ENCODE measurements around the gene CACNA1I.

DNA sequence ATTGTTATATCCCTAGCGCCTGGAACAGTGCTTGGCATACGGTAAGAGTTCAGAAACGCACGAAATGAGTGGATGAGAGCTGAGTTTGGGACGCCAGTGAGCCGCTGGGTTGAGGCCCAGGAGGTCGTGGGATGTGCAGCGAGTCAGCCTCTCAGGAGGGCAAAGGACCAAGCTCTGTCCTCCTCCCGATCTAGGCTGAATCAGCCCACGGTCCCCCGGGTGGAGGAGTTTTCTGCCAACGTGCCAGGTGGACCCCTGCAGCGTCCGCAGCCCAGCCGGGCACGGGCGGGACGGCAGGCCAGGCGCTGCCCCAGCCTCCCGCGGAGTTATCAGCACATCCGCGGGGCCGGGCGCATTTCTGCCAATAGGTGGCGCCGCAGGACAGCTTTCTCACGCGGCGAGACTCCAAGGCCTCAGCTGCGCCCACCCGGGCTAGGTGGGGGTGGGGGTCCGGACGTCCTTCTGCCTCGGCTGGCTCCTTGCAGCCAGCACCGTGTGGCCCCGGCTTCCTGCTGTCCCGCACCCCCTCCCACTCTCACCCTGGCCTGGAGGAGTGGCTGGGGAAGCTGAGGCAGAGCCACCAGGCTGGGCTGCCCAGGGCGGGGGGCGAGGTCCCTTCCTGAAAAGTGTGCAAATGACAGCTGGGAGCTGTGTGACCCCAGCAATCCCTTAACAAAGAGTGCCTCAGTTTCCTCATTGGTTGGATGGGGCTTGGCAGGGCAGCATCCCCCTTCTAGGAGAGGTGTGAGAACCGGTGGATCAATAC lies 35.8 kb upstream of the CACNA1I start:
- TF ChIP-seq CTCF (IDR thresholded peaks at IDR 0.05; ENCODE audit: insufficient read depth, low read length, poor library complexity, severe bottlenecking) (peak; percentile 58), EZH2phosphoT487 (conservative IDR thresholded peaks at IDR 0.05; ENCODE audit: low read length) (no peak)

All from SU-DHL-6 (cell line).